ENCODE results near the gene LBX1.

DNA sequence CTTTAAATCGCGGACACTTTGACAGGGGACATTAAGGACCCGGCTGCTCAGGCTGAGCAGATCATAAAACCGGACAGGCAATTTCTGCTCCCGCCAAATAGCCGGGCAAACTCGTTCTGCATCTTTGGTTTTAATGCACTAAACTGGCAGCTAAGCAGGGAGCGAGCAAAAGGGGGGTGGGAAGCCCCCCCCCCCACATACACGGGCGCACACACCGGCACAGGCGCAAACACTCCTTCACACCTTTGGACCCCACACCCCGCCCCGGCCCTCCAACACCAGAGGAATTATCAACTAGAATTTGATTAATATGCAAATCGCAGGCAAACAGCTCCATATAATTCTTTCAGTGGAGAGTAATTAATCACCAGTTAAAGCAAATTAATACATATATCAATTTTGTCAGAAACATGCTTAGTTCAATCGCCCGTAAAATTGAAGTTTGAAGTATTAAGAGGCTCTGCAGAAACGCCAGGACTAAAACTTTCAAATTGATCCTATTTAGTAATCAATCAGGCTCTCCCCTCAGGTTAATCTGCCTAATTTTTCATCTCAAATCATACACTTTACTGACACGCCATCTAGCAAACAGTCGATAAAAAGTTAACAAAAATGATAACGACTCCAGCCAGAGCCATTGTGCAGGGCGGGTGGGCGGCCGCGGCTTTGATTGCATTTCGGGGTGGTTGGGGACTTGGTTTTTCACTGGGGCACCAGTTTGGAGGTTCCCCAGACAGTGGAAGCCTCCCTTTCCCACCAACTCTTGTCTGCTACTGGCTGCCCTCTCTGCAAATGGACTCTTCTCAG is 9.9 kb downstream of the LBX1 start:
- no peak for TF ChIP-seq CTCF (IDR thresholded peaks at IDR 0.05)
- no peak for TF ChIP-seq ZFX (IDR thresholded peaks at IDR 0.05; ENCODE audit: borderline replicate concordance)
